ENCODE results near the gene TRIO.
"Not testable (repeated sequence)": the region's sequence is repeated elsewhere in the genome, so short reads cannot be mapped to it uniquely, and the experiment has no call there.

TRIO gene

GRCh38 chr5:14429101-14430050 is 286.2 kb downstream of the TRIO start:
- no peak for DNase-seq (ENCODE audit: low read depth, low spot score)

- DNase-seq (ENCODE audit: low read depth, low spot score), result no peak
These were observed 288.4 kb downstream of the TRIO start for GRCh38 chr5:14431534-14431933.

- no peak for DNase-seq (ENCODE audit: low read depth, low spot score)
These were observed 289.9 kb downstream of the TRIO start for GRCh38 chr5:14432931-14433589.

- no peak for DNase-seq (ENCODE audit: low read depth, low spot score)
These were observed 292.3 kb downstream of the TRIO start for GRCh38 chr5:14435481-14435880.

GRCh38 chr5:14436122-14436521 is 293.0 kb downstream of the TRIO start:
- not testable (repeated sequence) for DNase-seq (ENCODE audit: low read depth, low spot score)

- no peak for DNase-seq (ENCODE audit: low read depth, low spot score)
These were observed 293.8 kb downstream of the TRIO start for GRCh38 chr5:14436801-14437542.

GRCh38 chr5:14438195-14438606 is 295.1 kb downstream of the TRIO start:
- DNase-seq (ENCODE audit: low read depth, low spot score), result no peak

- DNase-seq (ENCODE audit: low read depth, low spot score), result no peak
These were observed 296.1 kb downstream of the TRIO start for GRCh38 chr5:14439087-14439871.

- DNase-seq (ENCODE audit: low read depth, low spot score), result no peak
These were observed 297.1 kb downstream of the TRIO start for GRCh38 chr5:14440223-14440581.

GRCh38 chr5:14440582-14441431 is 297.7 kb downstream of the TRIO start:
- DNase-seq (ENCODE audit: low read depth, low spot score), result peak; percentile 89

- no peak for DNase-seq (ENCODE audit: low read depth, low spot score)
These were observed 298.5 kb downstream of the TRIO start for GRCh38 chr5:14441641-14442040.

- no peak for DNase-seq (ENCODE audit: low read depth, low spot score)
These were observed 299.4 kb downstream of the TRIO start for GRCh38 chr5:14442536-14442935.

- no peak for DNase-seq (ENCODE audit: low read depth, low spot score)
These were observed 300.5 kb downstream of the TRIO start for GRCh38 chr5:14443671-14444093.

GRCh38 chr5:14444161-14444560 is 301.0 kb downstream of the TRIO start:
- no peak for DNase-seq (ENCODE audit: low read depth, low spot score)

- DNase-seq (ENCODE audit: low read depth, low spot score), result no peak
These were observed 301.9 kb downstream of the TRIO start for GRCh38 chr5:14445013-14445412.

GRCh38 chr5:14445576-14446290 is 302.6 kb downstream of the TRIO start:
- DNase-seq (ENCODE audit: low read depth, low spot score), result no peak

- DNase-seq (ENCODE audit: low read depth, low spot score), result no peak
These were observed 305.1 kb downstream of the TRIO start for GRCh38 chr5:14447958-14448911.

GRCh38 chr5:14449052-14449661 is 306.0 kb downstream of the TRIO start:
- DNase-seq (ENCODE audit: low read depth, low spot score), result peak; percentile 89
